Keratinocyte (primary cell): ENCODE data around the gene AFG1L.

Source experiments
- CTCF ChIP-seq, 3 experiments: IDR thresholded peaks in 1 of 3; conservative IDR thresholded peaks in 1 of 3; optimal IDR thresholded peaks in 1 of 3; 2 replicates in 2 of 3; 3 replicates in 1 of 3; pipeline versions ENCODE3 to v1.5.1; 2011; ENCODE audit warnings: low read length in 3 of 3, mild to moderate bottlenecking in 3 of 3, moderate library complexity in 2 of 3, control low read depth in 1 of 3, inconsistent platforms in 1 of 3; ENCODE audit not compliant: insufficient read depth in 2 of 3; ENCODE audit errors: extremely low read depth in 1 of 3
- EZH2 ChIP-seq: IDR thresholded peaks from one replicate; pipeline ENCODE4 v1.6.1; 2012; ENCODE audit warnings: inconsistent platforms, mild to moderate bottlenecking, low read length, moderate library complexity

GRCh38 chr6:108383981-108384380, 89.1 kb downstream of the AFG1L start:
- TF ChIP-seq CTCF (optimal IDR thresholded peaks at IDR 0.05 in 1 of 3, IDR thresholded peaks at IDR 0.05 in 1 of 3, conservative IDR thresholded peaks at IDR 0.05 in 1 of 3; ENCODE audit: extremely low read depth in 1 of 3, insufficient read depth in 2 of 3, low read length in 3 of 3) (no peak), EZH2 (no peak)
